ENCODE results near the gene GABRA5.

The GABRA5 gene

GRCh38 chr15:26928051-26928450 lies 61.2 kb downstream of the GABRA5 start:
- no peak for DNase-seq (ENCODE audit: low read depth)

- DNase-seq (ENCODE audit: low read depth): no peak
Observed at GRCh38 chr15:26929588-26929987, 62.7 kb downstream of the GABRA5 start.

GRCh38 chr15:26934848-26935247 lies 68.0 kb downstream of the GABRA5 start:
- DNase-seq (ENCODE audit: low read depth): no peak

- DNase-seq (ENCODE audit: low read depth): no peak
Observed at GRCh38 chr15:26935322-26935721, 68.5 kb downstream of the GABRA5 start.

- no peak for DNase-seq (ENCODE audit: low read depth)
Observed at GRCh38 chr15:26936502-26936901, 69.6 kb downstream of the GABRA5 start.

GRCh38 chr15:26937134-26937533 lies 70.3 kb downstream of the GABRA5 start:
- no peak for DNase-seq (ENCODE audit: low read depth)

GRCh38 chr15:26939398-26939797 lies 72.5 kb downstream of the GABRA5 start:
- DNase-seq (ENCODE audit: low read depth): no peak

GRCh38 chr15:26941489-26941888 lies 74.6 kb downstream of the GABRA5 start:
- no peak for DNase-seq (ENCODE audit: low read depth)

- DNase-seq (ENCODE audit: low read depth): no peak
Observed at GRCh38 chr15:26943866-26944265, 77.0 kb downstream of the GABRA5 start.

GRCh38 chr15:26945046-26945445 lies 78.2 kb downstream of the GABRA5 start:
- DNase-seq (ENCODE audit: low read depth): no peak

- no peak for DNase-seq (ENCODE audit: low read depth)
Observed at GRCh38 chr15:26950001-26950400, 83.1 kb downstream of the GABRA5 start.

GRCh38 chr15:26954403-26954802 lies 87.5 kb downstream of the GABRA5 start:
- no peak for DNase-seq (ENCODE audit: low read depth)

- DNase-seq (ENCODE audit: low read depth): no peak
Observed at GRCh38 chr15:26967719-26968269, 100.9 kb downstream of the GABRA5 start.

GRCh38 chr15:26968806-26969205 lies 101.9 kb downstream of the GABRA5 start:
- no peak for DNase-seq (ENCODE audit: low read depth)

- no peak for DNase-seq (ENCODE audit: low read depth)
Observed at GRCh38 chr15:26970712-26971210, 103.9 kb downstream of the GABRA5 start, which contains the start of gene GABRG3. Gene GABRG3 (plus strand): TSS chr15:26971181.

GRCh38 chr15:26971271-26972018 lies 104.6 kb downstream of the GABRA5 start:
- DNase-seq (ENCODE audit: low read depth): no peak

GRCh38 chr15:26972636-26973035 lies 105.8 kb downstream of the GABRA5 start:
- no peak for DNase-seq (ENCODE audit: low read depth)

- DNase-seq (ENCODE audit: low read depth): no peak
Observed at GRCh38 chr15:26974120-26974780, 107.4 kb downstream of the GABRA5 start.

GRCh38 chr15:26981492-26981891 lies 114.6 kb downstream of the GABRA5 start:
- DNase-seq (ENCODE audit: low read depth): no peak

GRCh38 chr15:26983822-26984221 lies 117.0 kb downstream of the GABRA5 start:
- DNase-seq (ENCODE audit: low read depth): no peak

GRCh38 chr15:26985050-26985449 lies 118.2 kb downstream of the GABRA5 start:
- no peak for DNase-seq (ENCODE audit: low read depth)

GRCh38 chr15:26996250-26996649 lies 129.4 kb downstream of the GABRA5 start:
- DNase-seq (ENCODE audit: low read depth): no peak
